H9 (cell line): ENCODE results near the gene HLA-DOB. TPM values are rescaled to one million over a fixed set of nuclear protein-coding genes. Genes with fewer than 3 reads are reported as not detected.

Experiments
- DNase-seq: peaks from one replicate; pipeline ENCODE4 v3.0.0-alpha.2; 2017
- H2AFZ ChIP-seq: one replicate; pipeline ENCODE4 v1.6.1; 2013; ENCODE audit warnings: mild to moderate bottlenecking, low read length, control low read depth, moderate library complexity
- H2AK5ac ChIP-seq: 2 replicates; pipeline ENCODE4 v1.6.1; 2013; ENCODE audit warnings: low read length, control low read depth, mixed read lengths; ENCODE audit not compliant: insufficient read length
- H2BK120ac ChIP-seq: one replicate; pipeline ENCODE4 v1.6.1; 2013; ENCODE audit warnings: low read depth, mild to moderate bottlenecking, low read length, control low read depth, inconsistent platforms; ENCODE audit not compliant: poor library complexity, severe bottlenecking
- H2BK12ac ChIP-seq: 2 replicates; pipeline ENCODE4 v1.6.1; 2013; ENCODE audit warnings: low read length, control low read depth, mixed read lengths, low read depth; ENCODE audit not compliant: insufficient read length
- H2BK15ac ChIP-seq: 2 replicates; pipeline ENCODE4 v1.6.1; 2013; ENCODE audit warnings: low read depth, low read length, control low read depth
- H2BK20ac ChIP-seq: one replicate; pipeline ENCODE4 v1.6.1; 2013; ENCODE audit warnings: low read depth, mild to moderate bottlenecking, low read length, control low read depth, inconsistent platforms; ENCODE audit not compliant: poor library complexity, severe bottlenecking
- H2BK5ac ChIP-seq: 2 replicates; pipeline ENCODE4 v1.6.1; 2013; ENCODE audit warnings: low read length, control low read depth, mixed read lengths; ENCODE audit not compliant: insufficient read length
- H3K14ac ChIP-seq: 2 replicates; pipeline ENCODE4 v1.6.1; 2013; ENCODE audit warnings: low read length, control low read depth; ENCODE audit not compliant: insufficient read depth
- H3K18ac ChIP-seq: 2 replicates; pipeline ENCODE4 v1.6.1; 2013; ENCODE audit warnings: low read depth, mild to moderate bottlenecking, mixed read lengths, low read length, control low read depth; ENCODE audit not compliant: insufficient read length
- H3K23ac ChIP-seq: 2 replicates; pipeline ENCODE4 v1.6.1; 2013; ENCODE audit warnings: low read length, control low read depth, mixed read lengths, low read depth; ENCODE audit not compliant: insufficient read length
- H3K23me2 ChIP-seq: 2 replicates; pipeline ENCODE4 v1.6.1; 2013; ENCODE audit warnings: low read depth, mild to moderate bottlenecking, mixed read lengths, low read length, control low read depth; ENCODE audit not compliant: insufficient read length, poor library complexity, severe bottlenecking
- H3K27ac ChIP-seq: 2 replicates; pipeline ENCODE4 v1.5.1; 2013; ENCODE audit warnings: low read length, control low read depth, mixed read lengths, low read depth; ENCODE audit not compliant: insufficient read length
- H3K27me3 ChIP-seq: 2 replicates; pipeline ENCODE4 v1.6.1; 2013; ENCODE audit warnings: low read length, control low read depth, inconsistent platforms; ENCODE audit not compliant: insufficient read depth
- H3K4ac ChIP-seq: 2 replicates; pipeline ENCODE4 v1.6.1; 2013; ENCODE audit warnings: low read depth, mild to moderate bottlenecking, control low read depth, inconsistent platforms, low read length, moderate library complexity
- H3K4me1 ChIP-seq: 2 replicates; pipeline ENCODE4 v1.6.1; 2013; ENCODE audit warnings: low read length, control low read depth, inconsistent platforms; ENCODE audit not compliant: insufficient read depth
- H3K4me2 ChIP-seq: 2 replicates; pipeline ENCODE4 v1.6.1; 2013; ENCODE audit warnings: low read length, control low read depth, mixed read lengths; ENCODE audit not compliant: insufficient read length, insufficient read depth
- H3K56ac ChIP-seq: 2 replicates; pipeline ENCODE4 v1.6.1; 2013; ENCODE audit warnings: low read depth, mild to moderate bottlenecking, mixed read lengths, low read length, control low read depth; ENCODE audit not compliant: insufficient read length
- H3K79me1 ChIP-seq: 2 replicates; pipeline ENCODE4 v1.6.1; 2013; ENCODE audit warnings: low read depth, mild to moderate bottlenecking, moderate library complexity, low read length, control low read depth, inconsistent platforms; ENCODE audit not compliant: insufficient read depth, poor library complexity, severe bottlenecking
- H3K79me2 ChIP-seq: 2 replicates; pipeline ENCODE4 v1.6.1; 2013; ENCODE audit warnings: low read length, control low read depth, inconsistent platforms; ENCODE audit not compliant: insufficient read depth
- H3K9ac ChIP-seq: 2 replicates; pipeline ENCODE4 v1.6.1; 2013; ENCODE audit warnings: low read length, control low read depth, mixed read lengths; ENCODE audit not compliant: insufficient read length; ENCODE audit errors: extremely low read depth
- H3K9me3 ChIP-seq: one replicate; pipeline ENCODE4 v1.6.1; 2013; ENCODE audit warnings: low read depth, low read length, inconsistent platforms; ENCODE audit not compliant: control insufficient read depth
- H3T11ph ChIP-seq: one replicate; pipeline ENCODE4 v1.6.1; 2013; ENCODE audit warnings: mild to moderate bottlenecking, low read length, control low read depth, inconsistent platforms
- H4K20me1 ChIP-seq: one replicate; pipeline ENCODE4 v1.6.1; 2013; ENCODE audit not compliant: control insufficient read depth, insufficient read length, insufficient read depth
- H4K5ac ChIP-seq: 2 replicates; pipeline ENCODE4 v1.6.1; 2013; ENCODE audit warnings: low read depth, mild to moderate bottlenecking, mixed read lengths, low read length, control low read depth; ENCODE audit not compliant: insufficient read length
- H4K8ac ChIP-seq: replicated peaks from 2 replicates; pipeline ENCODE4 v1.6.1; 2013; ENCODE audit warnings: low read length, control low read depth, mixed read lengths, low read depth; ENCODE audit not compliant: insufficient read length
- H4K91ac ChIP-seq: 2 replicates; pipeline ENCODE4 v1.6.1; 2013; ENCODE audit warnings: low read depth, mild to moderate bottlenecking, moderate library complexity, mixed read lengths, low read length, control low read depth; ENCODE audit not compliant: insufficient read length
- H3K27ac Mint-ChIP-seq, 3 experiments: 2 replicates in 2 of 3; 3 replicates in 1 of 3; pipeline ENCODE4 v1.8.0; 2020 to 2021; ENCODE audit warnings: mixed read lengths in 3 of 3, mild to moderate bottlenecking in 1 of 3, moderate library complexity in 1 of 3
- H3K27me3 Mint-ChIP-seq: 2 replicates; pipeline ENCODE4 v1.8.0; 2021; ENCODE audit warnings: low read depth, mild to moderate bottlenecking, moderate library complexity, mixed read lengths
- H3K36me3 Mint-ChIP-seq, 3 experiments: 2 replicates in 2 of 3; 3 replicates in 1 of 3; pipeline ENCODE4 v1.8.0; 2020 to 2021; ENCODE audit warnings: low read depth in 3 of 3, mixed read lengths in 3 of 3; ENCODE audit not compliant: insufficient read depth in 1 of 3
- H3K4me1 Mint-ChIP-seq, 2 experiments: 2 replicates each; pipeline ENCODE4 v1.8.0; 2020; ENCODE audit warnings: mixed read lengths in 2 of 2
- H3K4me3 Mint-ChIP-seq, 2 experiments: 2 replicates in 1 of 2; 3 replicates in 1 of 2; pipeline ENCODE4 v1.8.0; 2020 to 2021; ENCODE audit warnings: mild to moderate bottlenecking in 2 of 2, mixed read lengths in 2 of 2, moderate library complexity in 1 of 2
- H3K9me3 Mint-ChIP-seq, 2 experiments: 2 replicates in 1 of 2; 3 replicates in 1 of 2; pipeline ENCODE4 v1.8.0; 2020; ENCODE audit warnings: mild to moderate bottlenecking in 2 of 2, mixed read lengths in 2 of 2, moderate library complexity in 1 of 2
- WGBS: extraction: QIAGEN DNeasy Blood & Tissue Kit; methylation state at CpG from one replicate; pipeline ENCODE4 v1.1.7; 2013; ENCODE audit warnings: missing lambda C conversion rate, low lambda C conversion rate, mixed read lengths; ENCODE audit not compliant: insufficient read length; ENCODE audit errors: extremely low coverage; 5-methylcytosine and 5-hydroxymethylcytosine counted together
- total RNA-seq: library from RNA; stranded (reverse); gene quantifications from 2 replicates; pipeline ENCODE4 v1.2.1, GENCODE V29; 2021
- TF ChIP-seq, protein P1 (sequence below): fragments of 200-600 bp; sonication (generic); conservative IDR thresholded peaks from 3 replicates; pipeline ENCODE4 v1.8.0; 2021; ENCODE audit warnings: antibody characterized with exemption, mild to moderate bottlenecking

Gene HLA-DOB
- total RNA-seq, 1 experiment from 2014 or later: 0.20 TPM

- H3K36me3 Mint-ChIP-seq: no peaks in the 10 kb centered on the region
- no peak overlapping the region for H4K8ac ChIP-seq
- H2AFZ ChIP-seq: no peak overlapping the region
- H3K9me3 ChIP-seq: no peaks in the 10 kb centered on the region
- H4K20me1 ChIP-seq: no peaks in the 10 kb centered on the region
- TF ChIP-seq, protein P1, sequence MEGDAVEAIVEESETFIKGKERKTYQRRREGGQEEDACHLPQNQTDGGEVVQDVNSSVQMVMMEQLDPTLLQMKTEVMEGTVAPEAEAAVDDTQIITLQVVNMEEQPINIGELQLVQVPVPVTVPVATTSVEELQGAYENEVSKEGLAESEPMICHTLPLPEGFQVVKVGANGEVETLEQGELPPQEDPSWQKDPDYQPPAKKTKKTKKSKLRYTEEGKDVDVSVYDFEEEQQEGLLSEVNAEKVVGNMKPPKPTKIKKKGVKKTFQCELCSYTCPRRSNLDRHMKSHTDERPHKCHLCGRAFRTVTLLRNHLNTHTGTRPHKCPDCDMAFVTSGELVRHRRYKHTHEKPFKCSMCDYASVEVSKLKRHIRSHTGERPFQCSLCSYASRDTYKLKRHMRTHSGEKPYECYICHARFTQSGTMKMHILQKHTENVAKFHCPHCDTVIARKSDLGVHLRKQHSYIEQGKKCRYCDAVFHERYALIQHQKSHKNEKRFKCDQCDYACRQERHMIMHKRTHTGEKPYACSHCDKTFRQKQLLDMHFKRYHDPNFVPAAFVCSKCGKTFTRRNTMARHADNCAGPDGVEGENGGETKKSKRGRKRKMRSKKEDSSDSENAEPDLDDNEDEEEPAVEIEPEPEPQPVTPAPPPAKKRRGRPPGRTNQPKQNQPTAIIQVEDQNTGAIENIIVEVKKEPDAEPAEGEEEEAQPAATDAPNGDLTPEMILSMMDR: no peak
- no CpG with 5 or more reads among the region's 3 CpGs for WGBS
- no peak overlapping the region for H3K4me2 ChIP-seq
- H3K14ac ChIP-seq: no peak overlapping the region
- H3K27ac Mint-ChIP-seq: no peak overlapping the region
- no peak overlapping the region for H3K9ac ChIP-seq
- no peak overlapping the region for H2BK5ac ChIP-seq
- H3K18ac ChIP-seq: no peak overlapping the region
- peaks cover 12% of the 10 kb centered on the region for H3K27me3 Mint-ChIP-seq
- H3K23me2 ChIP-seq: no peaks in the 10 kb centered on the region
- no peak overlapping the region for H2BK20ac ChIP-seq
- H2BK120ac ChIP-seq: no peak overlapping the region
- no peak overlapping the region for H2BK12ac ChIP-seq
- no peak overlapping the region for H2AK5ac ChIP-seq
- H2BK15ac ChIP-seq: no peak overlapping the region
- no peak overlapping the region for H3K4ac ChIP-seq
- H3K23ac ChIP-seq: no peak overlapping the region
- peaks cover 0 to 9% of the 10 kb centered on the region in 2 experiments; a peak in 2 of 4 replicates for H3K4me1 Mint-ChIP-seq
- H3K9me3 Mint-ChIP-seq: no peaks in the 10 kb centered on the region
- no peaks in the 10 kb centered on the region for H3K4me1 ChIP-seq
- H3K27ac ChIP-seq: no peak overlapping the region
- no peak overlapping the region for H3K4me3 Mint-ChIP-seq
- no peaks in the 10 kb centered on the region for H3K79me1 ChIP-seq
- no peak for DNase-seq
- H3K56ac ChIP-seq: no peak overlapping the region
- no peaks in the 10 kb centered on the region for H3K27me3 ChIP-seq
- no peak overlapping the region for H3T11ph ChIP-seq
- H4K5ac ChIP-seq: no peak overlapping the region
- no peak overlapping the region for H4K91ac ChIP-seq
- no peaks in the 10 kb centered on the region for H3K79me2 ChIP-seq
Observed at GRCh38 chr6:32819729-32820128, 2.9 kb upstream of the HLA-DOB start.
